Stimulated activated CD4-positive, alpha-beta T cell treated with anti-CD3 and anti-CD28 coated beads, Interleukin-1b, Interleukin-23, amount 100 ng/mL, for 24 hours (primary cell): ENCODE data around the gene FNDC7.
"Not testable (repeated sequence)": the region's sequence is repeated elsewhere in the genome, so short reads cannot be mapped to it uniquely, and the experiment has no call there.

Experiments
- DNase-seq, 4 experiments: peaks; one replicate each; pipeline ENCODE4 v3.0.0-alpha.2; 2020; ENCODE audit warnings: low read depth in 4 of 4, low spot score in 1 of 4

FNDC7 gene

GRCh38 chr1:108712606-108713150 lies at the start of gene FNDC7:
FNDC7 (plus strand) TSS chr1:108712908; CDS start chr1:108712934, 26 bp downstream.
- no peak for DNase-seq

GRCh38 chr1:108663074-108663473 lies 49.6 kb upstream of the FNDC7 start:
- DNase-seq = no peak

- no peak for DNase-seq
Observed at GRCh38 chr1:108664481-108664880, 48.2 kb upstream of the FNDC7 start.

GRCh38 chr1:108665067-108665466 lies 47.6 kb upstream of the FNDC7 start:
- DNase-seq = no peak

- no peak for DNase-seq
Observed at GRCh38 chr1:108665771-108666170, 46.9 kb upstream of the FNDC7 start.

- not testable (repeated sequence) for DNase-seq
Observed at GRCh38 chr1:108667422-108667821, 45.3 kb upstream of the FNDC7 start.

- no peak for DNase-seq
Observed at GRCh38 chr1:108668777-108669176, 43.9 kb upstream of the FNDC7 start.

GRCh38 chr1:108669679-108670078 lies 43.0 kb upstream of the FNDC7 start:
- DNase-seq = no peak

GRCh38 chr1:108670131-108670773 lies 42.5 kb upstream of the FNDC7 start:
- no peak for DNase-seq

- no peak for DNase-seq
Observed at GRCh38 chr1:108671143-108671542, 41.6 kb upstream of the FNDC7 start.

- DNase-seq = no peak
Observed at GRCh38 chr1:108678706-108679105, 34.0 kb upstream of the FNDC7 start.

- no peak for DNase-seq
Observed at GRCh38 chr1:108679586-108680213, 33.0 kb upstream of the FNDC7 start.

- not testable (repeated sequence) for DNase-seq
Observed at GRCh38 chr1:108681701-108682100, 31.0 kb upstream of the FNDC7 start.

- no peak for DNase-seq
Observed at GRCh38 chr1:108685529-108685928, 27.2 kb upstream of the FNDC7 start.

- no peak for DNase-seq
Observed at GRCh38 chr1:108686614-108687313, 25.9 kb upstream of the FNDC7 start.

GRCh38 chr1:108691128-108691941 lies 21.4 kb upstream of the FNDC7 start:
- no peak for DNase-seq

- peak; percentile 69 to 91 (median 82) for DNase-seq
Observed at GRCh38 chr1:108691942-108692723, 20.6 kb upstream of the FNDC7 start, which contains the start of gene PRPF38B. PRPF38B (plus strand) TSS chr1:108692310; CDS start chr1:108692592, 282 bp downstream.

GRCh38 chr1:108692724-108693655 lies 19.7 kb upstream of the FNDC7 start:
- peak; percentile 30 to 49 (median 42) for DNase-seq

GRCh38 chr1:108695535-108695934 lies 17.2 kb upstream of the FNDC7 start:
- DNase-seq = no peak
